ENCODE data around the gene HMCN1.

- TF ChIP-seq, protein P1, sequence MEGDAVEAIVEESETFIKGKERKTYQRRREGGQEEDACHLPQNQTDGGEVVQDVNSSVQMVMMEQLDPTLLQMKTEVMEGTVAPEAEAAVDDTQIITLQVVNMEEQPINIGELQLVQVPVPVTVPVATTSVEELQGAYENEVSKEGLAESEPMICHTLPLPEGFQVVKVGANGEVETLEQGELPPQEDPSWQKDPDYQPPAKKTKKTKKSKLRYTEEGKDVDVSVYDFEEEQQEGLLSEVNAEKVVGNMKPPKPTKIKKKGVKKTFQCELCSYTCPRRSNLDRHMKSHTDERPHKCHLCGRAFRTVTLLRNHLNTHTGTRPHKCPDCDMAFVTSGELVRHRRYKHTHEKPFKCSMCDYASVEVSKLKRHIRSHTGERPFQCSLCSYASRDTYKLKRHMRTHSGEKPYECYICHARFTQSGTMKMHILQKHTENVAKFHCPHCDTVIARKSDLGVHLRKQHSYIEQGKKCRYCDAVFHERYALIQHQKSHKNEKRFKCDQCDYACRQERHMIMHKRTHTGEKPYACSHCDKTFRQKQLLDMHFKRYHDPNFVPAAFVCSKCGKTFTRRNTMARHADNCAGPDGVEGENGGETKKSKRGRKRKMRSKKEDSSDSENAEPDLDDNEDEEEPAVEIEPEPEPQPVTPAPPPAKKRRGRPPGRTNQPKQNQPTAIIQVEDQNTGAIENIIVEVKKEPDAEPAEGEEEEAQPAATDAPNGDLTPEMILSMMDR (conservative IDR thresholded peaks at IDR 0.05), result no peak
- TF ChIP-seq ZFX (IDR thresholded peaks at IDR 0.05), result no peak
Measured at GRCh38 chr1:186060226-186060625, 326.0 kb downstream of the HMCN1 start.

All from C4-2B (cell line).